H1 (cell line): ENCODE results near the gene PPP1R3F. TPM values are rescaled to one million over a fixed set of nuclear protein-coding genes. Genes with fewer than 3 reads are reported as not detected.
"Not testable (repeated sequence)": the region's sequence is repeated elsewhere in the genome, so short reads cannot be mapped to it uniquely, and the experiment has no call there.

Experiments
- CTCF ChIA-PET: fragments of 300-600 bp; sonication (Branson Sonifier 250); formaldehyde crosslinking; loops from one replicate; lab custom pipeline; 2021; ENCODE audit not compliant: partially characterized antibody; lab: Charles Lee
- POLR2A ChIA-PET: fragments of 300-600 bp; sonication (Branson Sonifier 250); formaldehyde crosslinking; loops from one replicate; lab custom pipeline; 2021; ENCODE audit warnings: inconsistent platforms; ENCODE audit not compliant: partially characterized antibody; lab: Charles Lee
- DNase-seq, 2 experiments: peaks; one replicate each; pipeline versions ENCODE4 v3.0.0 to v3.0.0-alpha.2; 2010 to 2022; ENCODE audit warnings: low spot score in 2 of 2, low read depth in 1 of 2, mixed read lengths in 1 of 2
- FAIRE-seq: peaks from 2 replicates; lab custom pipeline; 2011; peaks lifted over from hg19 to GRCh38; lab: Jason Lieb, UNC
- H2AFZ ChIP-seq: 2 replicates; pipeline ENCODE4 v1.8.1; 2012; ENCODE audit warnings: low read length, inconsistent platforms
- H2AK5ac ChIP-seq: 2 replicates; pipeline ENCODE4 v1.6.1; 2013; ENCODE audit warnings: low read depth, low read length
- H2BK120ac ChIP-seq: replicated peaks from 2 replicates; pipeline ENCODE3; 2013; ENCODE audit warnings: low read depth, low read length, inconsistent platforms
- H2BK12ac ChIP-seq: 2 replicates; pipeline ENCODE4 v1.6.1; 2013; ENCODE audit warnings: low read depth, low read length
- H2BK15ac ChIP-seq: 2 replicates; pipeline ENCODE4 v1.6.1; 2013; ENCODE audit warnings: low read length
- H2BK20ac ChIP-seq: 2 replicates; pipeline ENCODE4 v1.6.1; 2013; ENCODE audit warnings: low read length
- H2BK5ac ChIP-seq: 2 replicates; pipeline ENCODE4 v1.6.1; 2013; ENCODE audit warnings: low read depth, low read length
- H3K14ac ChIP-seq: 2 replicates; pipeline ENCODE4 v1.6.1; 2013; ENCODE audit warnings: inconsistent platforms; ENCODE audit not compliant: insufficient read length
- H3K18ac ChIP-seq: 2 replicates; pipeline ENCODE4 v1.6.1; 2013; ENCODE audit warnings: low read length; ENCODE audit errors: extremely low read depth
- H3K23ac ChIP-seq: 2 replicates; pipeline ENCODE4 v1.6.1; 2013; ENCODE audit warnings: inconsistent platforms; ENCODE audit not compliant: insufficient read length
- H3K23me2 ChIP-seq: 2 replicates; pipeline ENCODE4 v1.6.1; 2013; ENCODE audit warnings: low read depth, low read length
- H3K27ac ChIP-seq: 2 replicates; pipeline ENCODE4 v1.6.1; 2011; ENCODE audit warnings: low read depth, low read length, inconsistent platforms
- H3K27me3 ChIP-seq, 4 experiments: replicated peaks in 1 of 4; 1 replicate in 1 of 4; 2 replicates in 3 of 4; pipeline versions ENCODE4 v1.6.1 to v1.8.1; 2011 to 2013; ENCODE audit warnings: low read length in 3 of 4, mild to moderate bottlenecking in 3 of 4, inconsistent platforms in 2 of 4, mixed read lengths in 2 of 4, moderate library complexity in 1 of 4; ENCODE audit not compliant: control insufficient read depth in 3 of 4, insufficient read depth in 3 of 4; ENCODE audit errors: extremely low read depth in 1 of 4
- H3K36me3 ChIP-seq, 4 experiments: 2 replicates each; pipeline versions ENCODE4 v1.6.1 to v1.8.1; 2011 to 2013; ENCODE audit warnings: mild to moderate bottlenecking in 4 of 4, low read length in 3 of 4, moderate library complexity in 2 of 4, control low read depth in 1 of 4, inconsistent platforms in 1 of 4; ENCODE audit not compliant: insufficient read depth in 4 of 4, control insufficient read depth in 2 of 4
- H3K4ac ChIP-seq: replicated peaks from 2 replicates; pipeline ENCODE3; 2013; ENCODE audit warnings: low read length, low read depth, mixed read lengths, inconsistent platforms; ENCODE audit not compliant: insufficient read length
- H3K4me1 ChIP-seq, 4 experiments: replicated peaks in 1 of 4; 1 replicate in 1 of 4; 2 replicates in 3 of 4; pipeline versions ENCODE4 v1.6.1 to v1.8.1; 2011 to 2013; ENCODE audit warnings: low read length in 3 of 4, inconsistent platforms in 2 of 4, mixed read lengths in 1 of 4; ENCODE audit not compliant: insufficient read depth in 4 of 4, control insufficient read depth in 3 of 4
- H3K4me2 ChIP-seq, 2 experiments: 2 replicates each; pipeline versions ENCODE4 v1.6.1 to v1.8.1; 2011 to 2013; ENCODE audit warnings: low read depth in 2 of 2, low read length in 2 of 2, control low read depth in 1 of 2, inconsistent platforms in 1 of 2, mild to moderate bottlenecking in 1 of 2; ENCODE audit not compliant: insufficient read depth in 1 of 2
- H3K4me3 ChIP-seq, 4 experiments: fragments of 200-600, 300-600 bp in 1 of 4; sonication (generic), shearing (Covaris generic), sonication (Bioruptor Twin) in 1 of 4; 2 replicates each; pipeline versions ENCODE4 v1.5.1 to v1.8.1; 2011 to 2016; ENCODE audit warnings: low read length in 4 of 4, low read depth in 3 of 4, control low read depth in 2 of 4, inconsistent platforms in 2 of 4, mild to moderate bottlenecking in 2 of 4, mixed read lengths in 1 of 4, moderate library complexity in 1 of 4; ENCODE audit not compliant: insufficient read depth in 2 of 4; ENCODE audit errors: extremely low read depth in 1 of 4
- H3K56ac ChIP-seq: replicated peaks from 2 replicates; pipeline ENCODE3; 2013; ENCODE audit warnings: low read depth, mild to moderate bottlenecking, mixed read lengths, low read length, inconsistent platforms; ENCODE audit not compliant: insufficient read length
- H3K79me1 ChIP-seq: 2 replicates; pipeline ENCODE4 v1.6.1; 2013; ENCODE audit warnings: low read depth, low read length, control low read depth
- H3K79me2 ChIP-seq, 2 experiments: 2 replicates each; pipeline versions ENCODE4 v1.6.1 to v1.8.1; 2012 to 2013; ENCODE audit warnings: low read length in 2 of 2, mild to moderate bottlenecking in 2 of 2, inconsistent platforms in 1 of 2; ENCODE audit not compliant: insufficient read depth in 2 of 2, control insufficient read depth in 1 of 2
- H3K9ac ChIP-seq, 4 experiments: replicated peaks in 1 of 4; 1 replicate in 1 of 4; 2 replicates in 3 of 4; pipeline versions ENCODE4 v1.6.1 to v1.8.1; 2011 to 2013; ENCODE audit warnings: low read depth in 3 of 4, low read length in 3 of 4, control low read depth in 2 of 4, mild to moderate bottlenecking in 2 of 4, moderate library complexity in 2 of 4, inconsistent platforms in 1 of 4; ENCODE audit errors: extremely low read depth in 1 of 4
- H3K9me3 ChIP-seq, 2 experiments: 2 replicates each; pipeline versions ENCODE4 v1.6.1 to v1.8.1; 2012 to 2013; ENCODE audit warnings: mild to moderate bottlenecking in 2 of 2, moderate library complexity in 2 of 2, control low read depth in 1 of 2, inconsistent platforms in 1 of 2, low read depth in 1 of 2, low read length in 1 of 2, mixed read lengths in 1 of 2; ENCODE audit not compliant: insufficient read depth in 2 of 2
- H4K20me1 ChIP-seq, 2 experiments: replicated peaks in 1 of 2; 2 replicates each; pipeline versions ENCODE3 to v1.8.1; 2011 to 2013; ENCODE audit warnings: inconsistent platforms in 2 of 2, low read length in 2 of 2, mild to moderate bottlenecking in 1 of 2; ENCODE audit not compliant: insufficient read depth in 2 of 2, control insufficient read depth in 1 of 2
- H4K5ac ChIP-seq: 2 replicates; pipeline ENCODE4 v1.6.1; 2013; ENCODE audit warnings: low read length, low read depth, mixed read lengths, inconsistent platforms; ENCODE audit not compliant: insufficient read length
- H4K8ac ChIP-seq: 2 replicates; pipeline ENCODE4 v1.8.0; 2013; ENCODE audit warnings: mild to moderate bottlenecking, moderate library complexity, low read length, inconsistent platforms; ENCODE audit not compliant: insufficient read depth; ENCODE audit errors: extremely low read depth
- H4K91ac ChIP-seq: replicated peaks from 2 replicates; pipeline ENCODE3; 2013; ENCODE audit warnings: low read length, mixed read lengths, inconsistent platforms; ENCODE audit not compliant: insufficient read length
- WGBS, 2 experiments: shearing (Covaris generic) in 1 of 2; methylation state at CpG; one replicate each; pipeline versions ENCODE4 v1.1.6 to v1.1.7; 2013 to 2015; ENCODE audit warnings: low lambda C conversion rate in 2 of 2, mixed read lengths in 2 of 2, inconsistent platforms in 1 of 2, low coverage in 1 of 2, missing lambda C conversion rate in 1 of 2; ENCODE audit not compliant: insufficient replicate concordance in 2 of 2, insufficient coverage in 1 of 2, insufficient read length in 1 of 2; ENCODE audit errors: extremely low coverage in 1 of 2, missing lambda C conversion rate in 1 of 2; 5-methylcytosine and 5-hydroxymethylcytosine counted together
- polyA plus RNA-seq, 7 experiments: library from polyadenylated mRNA; depleted of rRNA in 3 of 7; stranded (reverse) in 5 of 7; unstranded in 2 of 7; fragments of >200 nt in 5 of 7; fragments of 200-250 nt in 2 of 7; gene quantifications; 1 replicate in 5 of 7; 2 replicates in 1 of 7; 4 replicates in 1 of 7; pipeline versions ENCODE4 v1.2.1 to v1.2.3, GENCODE V29; 2011 to 2013; ENCODE audit warnings: missing spikeins in 2 of 7, mixed read lengths in 2 of 7
- total RNA-seq: library from RNA; stranded (reverse); fragmentation: NEBNext Ultra II Directional; extraction: Animal tissue kit (Norgen Biotek cat#: 25700); gene quantifications from 2 replicates; pipeline ENCODE4 v1.2.1, GENCODE V29; 2021

PPP1R3F gene
- total and polyA plus RNA-seq, 2 of the 8 experiments (the other 6 are each of a cell fraction or from before 2014, with no cell fraction given), result 5.1 to 6.8 TPM

- H2BK20ac ChIP-seq, H2BK5ac ChIP-seq, H3K27ac ChIP-seq, H2AFZ ChIP-seq, H3K23ac ChIP-seq, H3K14ac ChIP-seq, H3K27me3 ChIP-seq, H4K20me1 ChIP-seq, H3K36me3 ChIP-seq, H3K23me2 ChIP-seq, H3K9me3 ChIP-seq, H3K4me1 ChIP-seq, H3K18ac ChIP-seq, H4K8ac ChIP-seq, H2BK120ac ChIP-seq, H2AK5ac ChIP-seq, H3K79me2 ChIP-seq, H2BK12ac ChIP-seq, POLR2A ChIA-PET, FAIRE-seq, DNase-seq, H3K4me3 ChIP-seq, H3K79me1 ChIP-seq, H4K5ac ChIP-seq, H2BK15ac ChIP-seq, H3K4ac ChIP-seq, H3K4me2 ChIP-seq, H3K56ac ChIP-seq, CTCF ChIA-PET, H4K91ac ChIP-seq, H3K9ac ChIP-seq: not testable (repeated sequence)
- WGBS, 2 experiments, result 92% methylated on average over 14 of the region's 26 CpGs; no CpG with 5 or more reads in 1 of the 2 experiments
Observed at GRCh38 chrX:49331841-49332240, 62.2 kb downstream of the PPP1R3F start.

Other genes starting within 250 kb of the PPP1R3F start
- gene TFE3, start 226.4 kb upstream of the PPP1R3F start, total RNA-seq, result 52.9 and 55.2 TPM in 2 replicates
- gene TFE3, start 226.4 kb upstream of the PPP1R3F start, polyA plus RNA-seq (2011; rRNA removed), result 33.7 and 81.1 TPM in 2 replicates
- gene CCDC120, start 210.8 kb upstream of the PPP1R3F start, total RNA-seq, result 11.8 and 11.9 TPM in 2 replicates
- gene CCDC120, start 210.8 kb upstream of the PPP1R3F start, polyA plus RNA-seq (2011; rRNA removed), result 4.9 and 8.6 TPM in 2 replicates
- 11.3 and 12.1 TPM in 2 replicates for gene PRAF2, start 195.8 kb upstream of the PPP1R3F start, total RNA-seq
- gene PRAF2, start 195.8 kb upstream of the PPP1R3F start, polyA plus RNA-seq (2011; rRNA removed), result 15.4 and 18.9 TPM in 2 replicates
- gene WDR45, start 189.9 kb upstream of the PPP1R3F start, total RNA-seq, result 26.0 and 27.9 TPM in 2 replicates
- gene WDR45, start 189.9 kb upstream of the PPP1R3F start, polyA plus RNA-seq (2011; rRNA removed), result 49.7 and 50.6 TPM in 2 replicates
- 16.8 and 17.9 TPM in 2 replicates for gene GPKOW, start 146.1 kb upstream of the PPP1R3F start, total RNA-seq
- gene GPKOW, start 146.1 kb upstream of the PPP1R3F start, polyA plus RNA-seq (2011; rRNA removed), result 11.9 and 14.0 TPM in 2 replicates
- 0.37 and 0.46 TPM in 2 replicates for gene MAGIX, start 107.0 kb upstream of the PPP1R3F start, total RNA-seq
- 1.1 and 1.9 TPM in 2 replicates for gene MAGIX, start 107.0 kb upstream of the PPP1R3F start, polyA plus RNA-seq (2011; rRNA removed)
- gene PLP2, start 97.9 kb upstream of the PPP1R3F start, total RNA-seq, result 9.0 and 10.3 TPM in 2 replicates
- gene PLP2, start 97.9 kb upstream of the PPP1R3F start, polyA plus RNA-seq (2011; rRNA removed), result 23.4 and 25.6 TPM in 2 replicates
- 8.4 and 10.6 TPM in 2 replicates for gene PRICKLE3, start 83.4 kb upstream of the PPP1R3F start, total RNA-seq
- gene PRICKLE3, start 83.4 kb upstream of the PPP1R3F start, polyA plus RNA-seq (2011; rRNA removed), result 9.1 and 15.1 TPM in 2 replicates
- 10.2 and 10.8 TPM in 2 replicates for gene SYP, start 69.6 kb upstream of the PPP1R3F start, total RNA-seq
- gene SYP, start 69.6 kb upstream of the PPP1R3F start, polyA plus RNA-seq (2011; rRNA removed), result 4.3 and 7.2 TPM in 2 replicates
- 0.77 and 0.84 TPM in 2 replicates for gene CACNA1F, start 36.5 kb upstream of the PPP1R3F start, total RNA-seq
- gene CACNA1F, start 36.5 kb upstream of the PPP1R3F start, polyA plus RNA-seq (2011; rRNA removed), result 0.59 and 1.7 TPM in 2 replicates
- gene CCDC22, start 34.3 kb upstream of the PPP1R3F start, total RNA-seq, result 7.3 and 8.0 TPM in 2 replicates
- gene CCDC22, start 34.3 kb upstream of the PPP1R3F start, polyA plus RNA-seq (2011; rRNA removed), result 13.9 and 19.0 TPM in 2 replicates
- gene FOXP3, start 5.1 kb upstream of the PPP1R3F start, total RNA-seq, result 0.23 and 0.37 TPM in 2 replicates
- 0.54 and 0.67 TPM in 2 replicates for gene FOXP3, start 5.1 kb upstream of the PPP1R3F start, polyA plus RNA-seq (2011; rRNA removed)
- gene GAGE10, start 33.9 kb downstream of the PPP1R3F start, total RNA-seq, result not detected in 2 replicates
- not detected in 2 replicates for gene GAGE10, start 33.9 kb downstream of the PPP1R3F start, polyA plus RNA-seq (2011; rRNA removed)
- not detected in 2 replicates for gene GAGE12J, start 52.2 kb downstream of the PPP1R3F start, total RNA-seq
- gene GAGE12J, start 52.2 kb downstream of the PPP1R3F start, polyA plus RNA-seq (2011; rRNA removed), result not detected in 2 replicates
- gene GAGE13, start 61.8 kb downstream of the PPP1R3F start, total RNA-seq, result not detected in 2 replicates
- gene GAGE13, start 61.8 kb downstream of the PPP1R3F start, polyA plus RNA-seq (2011; rRNA removed), result not detected in 2 replicates